Keratinocyte (primary cell): Measurements from ENCODE around the gene SMC5.

ENCODE experiments used
- EZH2 ChIP-seq: IDR thresholded peaks from one replicate; pipeline ENCODE4 v1.6.1; 2012; ENCODE audit warnings: inconsistent platforms, mild to moderate bottlenecking, low read length, moderate library complexity
- TF ChIP-seq, protein P1 (sequence below), 3 experiments: IDR thresholded peaks in 1 of 3; conservative IDR thresholded peaks in 1 of 3; optimal IDR thresholded peaks in 1 of 3; 2 replicates in 2 of 3; 3 replicates in 1 of 3; pipeline versions ENCODE3 to v1.5.1; 2011; ENCODE audit warnings: low read length in 3 of 3, mild to moderate bottlenecking in 3 of 3, moderate library complexity in 2 of 3, control low read depth in 1 of 3, inconsistent platforms in 1 of 3; ENCODE audit not compliant: insufficient read depth in 2 of 3; ENCODE audit errors: extremely low read depth in 1 of 3

GRCh38 chr9:70352356-70352755 lies 93.6 kb downstream of the SMC5 start:
- TF ChIP-seq, protein P1, sequence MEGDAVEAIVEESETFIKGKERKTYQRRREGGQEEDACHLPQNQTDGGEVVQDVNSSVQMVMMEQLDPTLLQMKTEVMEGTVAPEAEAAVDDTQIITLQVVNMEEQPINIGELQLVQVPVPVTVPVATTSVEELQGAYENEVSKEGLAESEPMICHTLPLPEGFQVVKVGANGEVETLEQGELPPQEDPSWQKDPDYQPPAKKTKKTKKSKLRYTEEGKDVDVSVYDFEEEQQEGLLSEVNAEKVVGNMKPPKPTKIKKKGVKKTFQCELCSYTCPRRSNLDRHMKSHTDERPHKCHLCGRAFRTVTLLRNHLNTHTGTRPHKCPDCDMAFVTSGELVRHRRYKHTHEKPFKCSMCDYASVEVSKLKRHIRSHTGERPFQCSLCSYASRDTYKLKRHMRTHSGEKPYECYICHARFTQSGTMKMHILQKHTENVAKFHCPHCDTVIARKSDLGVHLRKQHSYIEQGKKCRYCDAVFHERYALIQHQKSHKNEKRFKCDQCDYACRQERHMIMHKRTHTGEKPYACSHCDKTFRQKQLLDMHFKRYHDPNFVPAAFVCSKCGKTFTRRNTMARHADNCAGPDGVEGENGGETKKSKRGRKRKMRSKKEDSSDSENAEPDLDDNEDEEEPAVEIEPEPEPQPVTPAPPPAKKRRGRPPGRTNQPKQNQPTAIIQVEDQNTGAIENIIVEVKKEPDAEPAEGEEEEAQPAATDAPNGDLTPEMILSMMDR (optimal IDR thresholded peaks at IDR 0.05 in 1 of 3, IDR thresholded peaks at IDR 0.05 in 1 of 3, conservative IDR thresholded peaks at IDR 0.05 in 1 of 3; ENCODE audit: extremely low read depth in 1 of 3, insufficient read depth in 2 of 3, low read length in 3 of 3) = no peak
- no peak for TF ChIP-seq EZH2
